ENCODE measurements around the gene CDKN2C.

DNA sequence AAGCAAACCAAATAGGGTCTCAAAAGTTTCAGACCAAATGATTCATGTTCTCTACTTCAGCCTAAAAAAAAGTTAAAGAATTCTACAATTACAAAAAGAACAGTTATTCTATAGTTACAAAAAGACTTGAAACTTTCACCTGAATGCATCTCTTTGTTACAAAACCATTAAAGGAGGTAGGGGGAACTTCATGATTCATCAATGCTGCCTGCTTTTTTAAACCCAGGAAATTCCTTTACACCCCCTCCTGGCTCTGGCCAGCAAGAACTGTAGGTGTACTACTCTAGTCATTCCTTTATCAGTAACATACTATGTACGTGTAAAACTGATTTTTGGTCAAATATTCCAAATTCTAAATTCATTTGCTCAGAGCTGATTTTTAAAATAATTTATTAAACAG is 14.9 kb upstream of the CDKN2C start:
- TF ChIP-seq EGR1 (IDR thresholded peaks at IDR 0.05) (no peak), TAF1 (IDR thresholded peaks at IDR 0.05; ENCODE audit: low read depth) (no peak), CEBPB (IDR thresholded peaks at IDR 0.05) (no peak), YY1 (IDR thresholded peaks at IDR 0.05; ENCODE audit: low read depth) (no peak), FOXM1 (IDR thresholded peaks at IDR 0.05; ENCODE audit: borderline replicate concordance, low read depth) (no peak), EP300 (IDR thresholded peaks at IDR 0.05; ENCODE audit: borderline replicate concordance) (no peak)
- TF ChIP-seq, protein P1, sequence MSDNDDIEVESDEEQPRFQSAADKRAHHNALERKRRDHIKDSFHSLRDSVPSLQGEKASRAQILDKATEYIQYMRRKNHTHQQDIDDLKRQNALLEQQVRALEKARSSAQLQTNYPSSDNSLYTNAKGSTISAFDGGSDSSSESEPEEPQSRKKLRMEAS (IDR thresholded peaks at IDR 0.05), result no peak

Measured in Ishikawa (cell line).